HG02938 (cell line): ENCODE results near the gene OSTM1.

Source experiments
- ATAC-seq: cut with Tn5 transposase; IDR thresholded peaks from one replicate; pipeline ENCODE4 v1.9.1; 2021; ENCODE audit warnings: mild to moderate bottlenecking, moderate library complexity; ENCODE audit not compliant: unreplicated experiment

Gene OSTM1, protein sequence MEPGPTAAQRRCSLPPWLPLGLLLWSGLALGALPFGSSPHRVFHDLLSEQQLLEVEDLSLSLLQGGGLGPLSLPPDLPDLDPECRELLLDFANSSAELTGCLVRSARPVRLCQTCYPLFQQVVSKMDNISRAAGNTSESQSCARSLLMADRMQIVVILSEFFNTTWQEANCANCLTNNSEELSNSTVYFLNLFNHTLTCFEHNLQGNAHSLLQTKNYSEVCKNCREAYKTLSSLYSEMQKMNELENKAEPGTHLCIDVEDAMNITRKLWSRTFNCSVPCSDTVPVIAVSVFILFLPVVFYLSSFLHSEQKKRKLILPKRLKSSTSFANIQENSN

DNA sequence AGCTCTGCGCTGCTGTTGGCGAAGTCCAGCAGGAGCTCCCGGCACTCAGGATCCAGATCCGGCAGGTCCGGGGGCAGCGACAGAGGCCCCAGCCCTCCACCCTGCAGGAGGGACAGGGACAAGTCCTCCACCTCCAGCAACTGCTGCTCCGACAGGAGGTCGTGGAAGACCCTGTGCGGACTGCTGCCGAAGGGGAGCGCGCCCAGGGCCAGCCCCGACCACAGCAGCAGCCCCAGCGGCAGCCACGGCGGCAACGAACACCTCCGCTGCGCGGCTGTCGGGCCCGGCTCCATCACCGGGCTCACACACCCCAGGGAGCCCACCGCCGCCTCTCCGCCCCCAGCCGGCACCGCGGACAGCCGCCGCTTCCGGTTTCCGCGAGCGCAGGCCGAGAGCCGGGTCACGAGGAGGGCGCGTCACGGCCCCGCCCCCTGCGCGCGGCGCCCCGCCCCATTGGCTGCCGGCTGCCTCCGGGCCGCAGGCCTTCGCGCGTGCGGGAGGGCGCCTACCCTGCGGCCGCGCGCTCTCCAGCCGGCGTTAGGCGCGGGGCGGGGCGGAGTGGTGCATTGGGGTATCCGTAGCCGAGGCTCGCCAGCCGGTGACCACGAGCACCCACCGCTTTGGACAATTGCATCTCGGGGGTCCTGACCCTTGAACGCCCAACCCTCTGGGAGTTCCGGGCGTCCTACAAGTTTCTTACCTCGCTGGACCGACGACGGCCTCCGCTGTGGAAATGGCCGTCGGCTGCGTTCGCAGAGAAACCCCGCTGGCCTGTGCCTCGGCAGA, at the start of gene OSTM1:
Gene OSTM1, minus strand, starts transcription at position 383 of the 786 bp plus-strand sequence. Its CDS starts 90 bp downstream, at position 293.
- peak; percentile 87 for ATAC-seq

DNA sequence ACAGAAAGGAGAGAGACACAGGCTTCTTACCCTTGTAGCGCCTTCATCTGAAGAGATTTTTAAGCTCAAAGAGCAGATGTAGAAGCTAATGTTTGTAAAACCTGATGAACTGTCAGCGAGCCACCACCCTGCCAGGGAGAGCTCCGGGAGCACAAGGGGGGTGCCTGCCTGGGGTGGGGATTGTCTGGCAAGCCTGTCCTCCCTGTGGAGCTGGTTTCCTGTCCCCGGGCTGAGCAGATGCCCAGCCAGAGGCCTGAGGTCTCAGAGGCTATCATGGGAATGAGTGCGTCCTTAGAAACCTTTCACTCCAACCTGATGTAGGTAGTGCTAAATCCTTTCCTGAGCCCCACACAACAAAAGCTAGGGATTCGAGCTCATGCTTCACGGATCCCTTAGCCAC, 49.4 kb upstream of the OSTM1 start:
- no peak for ATAC-seq

DNA sequence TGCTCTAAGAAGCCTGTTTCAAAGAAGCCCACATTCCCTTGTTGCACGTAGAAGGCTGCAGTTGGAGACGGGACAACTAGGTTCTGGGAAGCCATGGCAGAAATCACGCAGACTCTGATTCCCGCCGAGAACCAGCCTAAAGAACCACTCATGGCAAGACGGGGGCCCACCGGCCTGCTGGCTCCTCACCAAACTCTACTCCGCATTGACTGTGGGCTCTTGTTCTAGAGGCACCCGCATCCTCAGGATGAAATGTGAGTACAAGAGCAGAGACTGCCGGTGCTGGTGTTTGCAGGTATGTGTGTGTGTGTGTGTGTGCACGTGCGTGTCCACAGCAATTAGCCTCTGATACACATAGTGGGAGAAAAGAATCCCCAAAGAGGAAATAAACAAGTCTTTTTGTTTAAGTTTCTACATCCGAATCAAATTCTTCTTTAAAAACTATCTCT, 49.0 kb upstream of the OSTM1 start:
- ATAC-seq = no peak

DNA sequence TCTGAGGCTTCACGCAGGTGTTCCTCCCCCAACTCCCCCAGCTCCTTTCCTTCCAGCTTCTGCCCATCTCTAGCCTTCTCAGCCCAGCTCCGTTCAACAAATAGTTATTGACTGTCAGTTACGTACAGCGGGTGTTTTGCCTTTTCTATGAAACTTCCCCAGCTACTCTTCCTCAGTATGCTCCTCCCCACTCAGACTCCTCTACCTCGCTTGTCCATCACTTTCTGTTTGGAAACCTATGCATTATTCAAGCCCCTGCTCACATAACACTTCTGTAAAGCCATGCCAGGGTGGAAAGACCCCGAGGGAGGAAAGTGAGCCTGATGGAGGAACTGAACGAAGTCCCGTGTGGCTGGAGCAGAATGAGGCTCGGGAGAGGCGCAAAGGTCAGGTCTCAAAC, 47.1 kb upstream of the OSTM1 start:
- ATAC-seq = no peak

DNA sequence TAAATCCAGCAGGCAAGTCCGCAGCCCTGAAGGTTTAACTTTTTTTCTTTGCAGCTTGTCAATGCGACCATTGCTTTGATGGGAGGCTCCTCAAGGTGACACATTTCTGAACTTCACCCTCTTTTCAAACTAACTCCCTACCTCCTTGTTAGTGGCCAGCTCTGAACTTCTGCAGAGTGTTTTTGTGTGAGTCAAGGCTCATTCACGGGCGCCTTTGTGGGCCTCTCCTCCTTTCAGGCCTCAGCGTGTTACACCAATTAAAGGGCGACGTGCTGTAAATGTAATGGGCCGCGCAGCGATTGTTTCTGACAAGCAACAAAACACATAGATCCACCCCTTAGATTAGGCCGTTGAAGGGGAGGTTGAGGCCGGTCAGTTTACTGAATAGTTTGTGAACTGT, 45.8 kb upstream of the OSTM1 start:
- ATAC-seq = no peak

DNA sequence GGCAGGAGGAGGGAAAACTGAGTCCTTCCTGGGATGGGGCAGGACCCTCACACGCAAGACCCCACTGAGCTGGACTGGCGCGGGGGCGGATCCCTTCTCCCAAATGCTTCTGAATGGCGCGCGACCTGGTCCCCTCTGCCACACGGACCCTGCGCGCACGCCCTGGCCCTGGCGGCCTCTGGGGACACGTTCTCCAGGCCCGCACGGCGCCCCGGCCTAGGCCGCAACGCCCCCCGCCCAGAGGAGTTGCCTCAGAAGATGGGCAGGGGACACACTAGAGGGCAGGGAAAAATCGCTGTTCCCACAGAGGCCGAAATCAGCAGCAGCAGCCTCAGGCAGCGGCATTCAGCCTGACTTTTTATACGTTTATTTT, 45.2 kb upstream of the OSTM1 start:
- no peak for ATAC-seq

DNA sequence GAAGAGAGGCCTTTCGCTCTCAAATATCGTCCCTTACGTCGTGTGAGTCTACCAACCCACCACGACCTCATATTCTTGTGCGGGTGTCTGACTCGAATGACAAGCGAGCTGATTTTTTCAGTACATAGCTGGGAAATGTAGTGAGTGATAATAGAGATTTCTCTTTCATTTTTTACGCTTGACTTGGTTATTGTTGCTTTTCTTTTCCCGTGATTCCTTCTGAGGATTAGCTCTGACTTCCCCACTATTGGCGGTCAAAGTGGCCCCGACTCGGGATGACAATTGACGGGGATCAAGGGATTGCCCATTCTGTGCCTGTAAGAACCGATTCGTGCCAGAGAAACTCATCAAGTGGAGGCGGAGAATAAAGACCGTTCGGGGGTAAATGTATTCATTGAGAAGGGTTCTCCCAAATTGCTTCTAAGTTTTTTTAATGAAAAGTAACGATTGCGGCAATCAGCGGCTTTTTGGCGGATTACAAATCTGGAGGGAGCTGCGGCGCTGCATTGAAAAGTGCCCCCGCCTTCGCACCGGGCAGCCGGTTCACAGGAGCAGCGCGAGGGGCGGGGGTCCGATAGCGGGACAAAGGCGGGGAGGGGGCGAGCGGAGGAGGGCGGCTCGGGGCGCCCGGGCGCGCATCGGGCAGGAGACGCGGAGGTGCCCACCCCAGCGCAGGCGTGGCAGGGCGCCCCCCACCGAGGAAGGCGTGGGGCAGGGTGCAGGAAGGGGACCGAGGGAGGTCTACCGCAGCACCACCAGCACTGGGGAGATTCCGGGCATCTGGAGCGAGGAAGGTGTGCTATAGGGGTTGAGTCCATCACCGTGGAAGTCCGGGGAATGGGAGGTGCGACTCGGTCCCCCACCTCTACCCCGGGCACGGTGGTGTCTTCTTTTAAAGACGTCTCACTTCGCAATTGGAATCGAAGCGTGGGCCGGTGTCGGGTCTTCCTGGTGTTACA, 44.5 kb upstream of the OSTM1 start:
- ATAC-seq = no peak

DNA sequence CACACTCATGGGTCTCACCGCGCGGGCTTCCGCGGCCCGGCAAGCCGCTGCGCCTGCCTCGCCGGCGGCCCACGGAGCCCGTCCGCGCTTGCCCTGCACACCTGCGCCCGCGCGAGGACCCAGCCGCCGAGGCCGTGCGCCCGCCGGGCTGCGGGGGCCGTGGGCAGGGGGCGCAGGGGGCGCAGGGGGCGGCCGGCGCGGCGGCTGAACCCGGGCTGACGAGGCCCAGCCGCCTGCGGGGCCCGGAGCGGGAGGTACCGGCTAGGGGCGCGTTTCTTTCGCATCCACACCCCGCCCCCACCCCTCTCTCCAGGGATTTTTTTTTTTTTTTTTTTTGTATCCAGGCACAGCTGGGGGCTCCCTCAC, 43.8 kb upstream of the OSTM1 start:
- ATAC-seq = no peak

DNA sequence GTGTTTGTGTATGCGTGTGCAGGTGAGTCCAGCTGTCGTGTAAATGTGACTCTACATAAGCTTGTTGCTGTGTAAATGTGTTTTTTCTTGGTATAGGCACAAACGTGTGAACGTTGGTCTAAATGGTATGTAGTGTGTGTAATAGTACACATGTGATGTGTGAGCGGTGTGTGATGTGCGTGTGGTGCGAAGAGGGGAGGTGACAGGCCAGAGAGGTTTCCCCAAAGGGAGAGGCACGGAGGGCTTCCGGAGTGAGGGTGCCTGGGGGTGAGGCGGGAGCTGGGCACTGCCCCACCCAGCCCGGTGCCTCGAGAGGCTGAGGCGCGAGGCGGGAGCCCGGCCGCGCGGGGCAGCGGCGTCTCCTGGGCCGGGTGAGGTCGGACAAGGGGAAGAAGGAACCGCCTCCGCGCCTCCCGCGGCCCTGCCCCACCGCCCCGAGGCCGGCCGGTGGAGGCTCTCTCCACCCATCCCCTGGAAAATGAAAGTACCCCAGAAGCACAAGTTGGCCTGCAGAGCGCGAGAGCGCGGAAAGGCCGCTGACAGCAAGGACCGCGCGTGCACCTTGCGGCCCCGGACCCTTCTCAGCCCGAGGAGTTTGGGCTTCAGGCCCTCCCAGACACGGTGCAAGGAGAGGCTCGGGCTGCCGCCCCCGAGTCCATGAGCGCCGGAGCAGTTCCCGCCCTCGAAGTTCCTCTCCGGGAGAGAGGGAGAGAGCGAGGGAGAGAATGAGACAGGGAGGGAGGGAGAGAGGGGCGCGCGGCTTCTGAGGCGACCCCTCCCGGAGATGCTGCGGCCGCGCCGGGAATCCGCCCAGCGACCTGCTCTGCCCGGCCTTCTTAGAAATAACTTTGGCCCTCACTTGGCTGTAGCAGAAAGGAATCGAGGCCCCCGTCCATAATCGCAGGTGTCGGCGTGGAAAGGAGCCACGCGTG, 43.2 kb upstream of the OSTM1 start:
- no peak for ATAC-seq

DNA sequence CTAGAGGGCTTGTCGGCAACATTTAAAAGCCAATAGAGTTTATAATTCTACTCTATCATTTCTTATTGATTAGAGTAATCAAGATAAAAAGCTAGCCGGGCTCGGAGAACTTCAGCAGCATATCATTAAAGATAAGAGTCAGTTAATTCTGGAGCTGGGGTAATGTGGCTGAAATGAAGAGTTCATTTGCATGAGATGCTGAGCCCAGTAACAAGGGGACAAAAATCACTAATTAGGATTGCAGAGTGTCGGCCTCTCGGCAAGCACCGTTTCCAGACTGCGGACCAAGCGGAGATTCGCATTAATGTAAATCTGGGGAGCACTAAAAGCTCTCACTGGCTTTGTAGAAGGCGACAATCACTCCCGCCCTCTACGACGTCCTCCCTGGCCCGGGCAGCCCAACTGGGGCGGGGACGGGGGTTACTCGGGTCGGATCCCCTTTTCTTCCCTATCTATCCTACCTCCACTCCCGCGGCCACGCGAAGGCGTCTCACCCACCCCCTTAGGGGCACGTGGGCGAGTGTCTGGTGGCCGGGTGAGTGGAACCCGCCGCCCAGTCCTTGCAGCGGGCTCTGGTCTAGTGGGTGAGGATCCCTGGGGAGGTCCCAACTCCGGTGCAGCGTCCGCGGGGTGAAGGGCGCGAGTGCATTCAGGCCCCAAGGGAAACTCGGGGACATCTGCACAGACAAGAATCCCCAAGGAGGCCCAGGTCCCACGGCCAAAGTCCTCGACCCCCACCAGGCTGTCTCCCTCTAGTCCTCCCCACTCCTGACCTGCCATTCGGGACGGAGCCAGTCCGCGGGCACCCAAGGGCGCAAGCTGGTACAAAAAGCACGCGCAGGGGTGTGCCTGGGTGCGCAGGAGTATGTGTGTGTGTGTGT, 42.2 kb upstream of the OSTM1 start:
- no peak for ATAC-seq

DNA sequence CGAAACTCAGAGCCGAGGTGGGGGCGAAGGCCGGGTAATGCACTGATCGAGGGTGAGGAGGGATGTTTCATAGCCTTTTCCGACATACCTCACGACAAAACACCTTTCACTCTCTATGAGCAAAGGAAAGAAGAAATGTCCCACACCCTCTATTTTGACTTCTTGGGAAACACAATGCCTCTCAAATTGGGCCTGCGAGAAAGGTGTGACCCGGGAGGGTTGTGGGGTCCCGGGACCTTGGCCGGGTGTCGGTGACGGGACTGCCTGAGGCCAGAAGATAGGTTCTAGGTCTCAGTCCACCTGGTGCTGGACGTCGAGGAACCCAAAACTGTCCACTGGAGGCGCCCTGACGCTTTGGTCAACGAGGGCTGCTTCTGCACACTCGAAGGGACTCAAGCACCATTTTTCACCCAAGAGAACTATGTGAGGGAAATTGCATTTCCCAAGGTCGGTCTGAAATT, 41.1 kb upstream of the OSTM1 start:
- ATAC-seq = no peak

DNA sequence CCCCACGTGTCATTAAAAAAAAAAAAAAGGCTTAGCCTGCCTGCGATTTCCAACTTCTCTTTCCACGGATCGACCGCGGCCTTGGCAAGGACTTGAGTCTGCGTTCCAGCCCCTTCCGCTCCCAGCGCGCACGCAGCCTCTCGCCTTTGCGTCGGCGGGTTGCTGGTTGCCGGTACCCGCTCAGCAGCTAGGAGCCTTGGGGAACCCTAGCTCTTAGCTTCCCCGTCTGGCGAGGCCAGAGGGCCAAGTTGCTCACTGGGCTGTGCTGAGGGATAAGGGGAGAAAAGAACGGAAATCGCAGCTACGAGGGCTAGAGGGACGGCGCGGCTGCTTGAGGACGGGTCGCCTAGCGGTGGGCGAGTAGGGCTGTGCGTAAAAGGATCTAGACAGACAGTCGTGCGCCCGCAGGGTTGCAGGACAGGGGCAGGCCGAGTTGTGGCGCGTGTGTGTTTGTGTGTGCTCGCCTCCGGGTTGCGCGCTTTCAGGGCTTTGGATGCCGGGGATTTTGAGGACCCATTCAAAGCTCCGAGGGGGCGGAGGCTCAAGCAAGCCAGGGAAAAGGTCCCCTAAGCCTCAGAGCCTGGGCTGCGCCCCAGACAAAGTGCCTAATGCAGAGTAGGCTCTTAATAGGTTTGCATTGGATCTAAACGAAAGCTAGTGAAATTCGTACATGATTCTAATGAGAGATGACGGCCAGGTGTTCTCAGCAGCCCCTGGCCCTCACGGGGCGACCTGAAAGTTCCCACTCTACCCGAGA, 40.5 kb upstream of the OSTM1 start:
- no peak for ATAC-seq

DNA sequence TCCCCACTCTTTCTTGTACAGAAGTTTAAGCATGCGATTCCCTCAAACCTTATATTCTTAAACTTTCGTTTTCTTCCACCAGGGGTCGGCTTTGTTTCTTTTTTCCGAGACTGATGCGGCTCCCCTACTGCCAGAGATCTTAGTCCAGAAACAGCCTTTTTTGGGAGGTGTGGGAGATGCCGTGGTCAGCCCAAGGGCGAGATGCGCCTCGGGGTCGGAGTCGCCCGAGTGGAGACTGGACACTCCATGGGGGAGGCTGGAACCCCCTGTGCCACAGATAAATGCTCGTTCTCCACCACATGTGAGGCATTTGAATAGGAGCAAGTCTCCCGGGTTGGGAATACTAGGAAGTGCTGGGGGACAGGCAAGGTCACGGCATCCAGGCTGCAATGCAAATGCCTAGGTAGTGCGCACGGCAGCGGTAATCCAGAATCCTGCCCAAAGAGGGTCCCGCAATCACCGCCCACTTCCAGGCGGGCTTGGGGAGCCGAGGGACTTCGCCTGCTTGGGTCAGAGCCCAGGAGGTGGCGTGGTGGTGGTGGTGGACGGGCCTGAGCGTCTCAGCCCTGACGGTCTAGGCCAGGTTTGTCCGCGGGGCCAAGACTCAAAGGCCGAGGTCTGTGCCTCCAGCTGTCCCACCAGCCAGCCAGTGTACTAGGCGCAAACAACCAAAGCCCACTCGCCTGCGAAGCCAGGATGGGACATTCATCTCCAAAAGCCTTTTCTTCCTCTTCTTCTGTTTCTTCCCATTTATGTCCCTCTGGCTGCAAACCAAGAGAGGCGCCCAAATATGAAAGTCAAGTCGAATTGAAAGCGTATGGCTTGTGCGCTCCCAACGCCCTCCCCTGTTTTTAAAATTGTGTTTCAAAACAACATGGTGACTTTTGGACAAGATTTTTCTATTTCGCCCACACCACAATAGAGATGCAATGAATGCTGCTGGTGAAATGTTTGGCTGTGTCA, 39.3 kb upstream of the OSTM1 start:
- no peak for ATAC-seq

DNA sequence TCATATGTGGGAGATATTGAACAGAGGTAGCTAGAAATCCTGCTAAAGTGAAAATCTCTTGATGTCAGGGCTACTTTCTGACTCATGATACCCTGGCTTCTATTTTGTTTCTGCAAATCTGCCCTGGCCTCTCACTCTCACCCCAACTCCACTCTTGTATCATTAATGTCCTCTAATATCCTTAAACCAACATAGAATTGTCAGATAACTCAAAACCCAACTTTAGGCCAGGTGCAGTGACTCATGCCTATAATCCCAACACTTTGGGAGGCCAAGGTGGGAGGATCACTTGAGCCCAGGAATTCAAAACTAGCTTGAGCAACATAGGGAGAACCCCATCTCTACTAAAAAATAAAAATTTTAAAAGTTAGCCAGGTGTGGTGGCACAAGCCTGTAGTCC, 33.8 kb upstream of the OSTM1 start:
- ATAC-seq = no peak

DNA sequence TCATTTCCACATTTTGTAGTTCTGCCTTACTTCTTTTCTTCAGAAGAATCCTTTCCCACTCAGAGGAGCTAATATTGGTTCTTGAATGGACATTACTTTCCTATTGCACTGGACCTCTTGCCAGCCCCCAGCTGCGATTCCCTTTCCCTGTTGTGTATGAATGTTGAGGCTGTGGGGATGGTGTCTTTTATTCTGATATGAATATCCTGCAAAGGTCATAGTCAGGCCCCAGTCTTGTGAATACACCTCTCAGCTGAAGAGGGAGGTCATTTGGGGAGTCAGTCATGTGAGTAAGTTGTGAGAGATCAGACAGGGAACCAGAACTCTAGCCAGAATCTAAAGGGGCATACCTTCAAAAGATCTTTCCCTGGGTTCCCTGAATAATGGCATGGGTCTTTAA, 32.6 kb upstream of the OSTM1 start:
- ATAC-seq = no peak

DNA sequence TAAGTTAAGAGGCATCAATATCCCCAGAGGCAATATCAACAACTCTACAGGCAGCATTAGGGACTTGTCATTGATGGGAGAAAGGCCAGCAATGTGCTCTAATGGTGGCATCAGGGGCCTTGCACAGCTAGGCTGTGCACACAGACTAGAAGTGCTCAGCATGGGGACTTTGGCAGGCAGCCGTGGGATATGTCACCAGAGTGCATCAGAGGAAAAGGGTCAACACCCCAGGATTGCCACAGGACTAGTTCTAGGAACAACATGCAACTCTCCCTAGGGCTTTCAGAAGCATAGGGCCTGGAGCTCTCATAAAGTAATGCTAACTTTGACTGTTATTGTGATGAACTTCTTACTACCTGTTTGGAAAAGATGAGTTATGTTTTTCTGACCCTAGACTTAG, 32.2 kb upstream of the OSTM1 start:
- no peak for ATAC-seq

DNA sequence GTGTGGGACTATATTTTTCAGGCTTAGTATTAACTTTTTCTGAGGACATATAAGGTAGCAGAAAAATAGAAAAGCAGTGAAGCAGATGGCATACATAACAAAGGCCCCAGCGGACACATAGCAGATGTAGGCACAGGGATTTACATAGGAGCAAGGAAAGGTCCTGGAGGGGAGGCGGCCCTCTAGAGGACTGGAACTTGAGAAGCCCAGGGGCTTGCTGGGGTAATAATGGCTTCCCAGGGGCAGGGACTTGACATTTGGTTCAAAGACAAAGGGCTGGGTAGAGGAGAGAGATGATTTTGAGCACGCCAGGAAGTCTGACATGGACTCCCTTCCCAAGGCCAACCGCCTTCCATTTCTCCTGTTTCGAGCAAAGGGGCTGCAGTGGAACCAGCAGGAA, 31.7 kb upstream of the OSTM1 start:
- ATAC-seq = no peak
